Uterus (tissue), 4 donors: ENCODE results near the gene SLC25A39. TPM values are rescaled to one million over a fixed set of nuclear protein-coding genes. Genes with fewer than 3 reads are reported as not detected.

Experiments used
- DNase-seq, 2 donors: peaks; one replicate each; pipeline ENCODE4 v3.0.0-alpha.2; 2019 to 2020
- H3K27ac ChIP-seq, 2 donors: fragments of 200-600 bp; sonication (generic); 1 replicate in 1 of 2; 2 replicates in 1 of 2; pipeline ENCODE4 v1.5.1; 2016 to 2018
- H3K27me3 ChIP-seq, 2 donors: fragments of 200-600 bp; sonication (generic); one replicate each; pipeline ENCODE4 v1.5.1; 2018 to 2019; ENCODE audit warnings: control low read depth in 1 of 2
- H3K36me3 ChIP-seq, 2 donors: fragments of 200-600 bp; sonication (generic); one replicate each; pipeline ENCODE4 v1.5.1; 2019; ENCODE audit warnings: control low read depth in 1 of 2
- H3K4me1 ChIP-seq, 2 donors: fragments of 200-600 bp; sonication (generic); one replicate each; pipeline ENCODE4 v1.5.1; 2018 to 2019; ENCODE audit warnings: control low read depth in 1 of 2
- H3K4me3 ChIP-seq, 2 donors: fragments of 200-600 bp; sonication (generic); 1 replicate in 1 of 2; 2 replicates in 1 of 2; pipeline ENCODE4 v1.5.1; 2018 to 2019; ENCODE audit warnings: mild to moderate bottlenecking in 1 of 2
- H3K9me3 ChIP-seq, 2 donors: fragments of 200-600 bp; sonication (generic); one replicate each; pipeline ENCODE4 v1.5.1; 2019; ENCODE audit warnings: control low read depth in 1 of 2
- CTCF ChIP-seq, 4 experiments: fragments of 200-600 bp in 2 of 4; fragments of 450-650 bp in 2 of 4; sonication (generic) in 2 of 4; IDR thresholded peaks; one replicate each; pipeline ENCODE4 v1.5.1; 2016 to 2019; ENCODE audit warnings: antibody characterized with exemption in 4 of 4, mild to moderate bottlenecking in 2 of 4, moderate library complexity in 1 of 4
- POLR2A ChIP-seq, 2 donors: fragments of 450-650 bp; IDR thresholded peaks; one replicate each; pipeline ENCODE4 v1.6.1; 2016; ENCODE audit warnings: antibody characterized with exemption in 2 of 2, mild to moderate bottlenecking in 1 of 2, moderate library complexity in 1 of 2
- intact Hi-C: fragments of 100-400 bp; cut with DNase I; formaldehyde crosslinking; loops from one replicate; pipeline ENCODE4 v1.15.1; 2023; ENCODE audit warnings: low total_unique reads
- total RNA-seq, 4 donors: library from RNA; depleted of rRNA in 3 of 4; stranded (reverse); fragments of >200 nt in 3 of 4; gene quantifications; one replicate each; pipeline versions ENCODE4 v1.1.0 to v1.2.4, GENCODE V29; 2014 to 2023
- donor health status: DM: yes; HTN: yes; CAD: no.

SLC25A39 gene
- total RNA-seq, 4 donors from 2014 or later = 41.9 to 77.6 (median 50.7) TPM

GRCh38 chr17:44327715-44328449, 3.3 kb upstream of the SLC25A39 start:
- intact Hi-C loops = no loop called here

GRCh38 chr17:44326861-44327444, 2.3 kb upstream of the SLC25A39 start:
- intact Hi-C loops = no loop called here
- Histone ChIP-seq H3K4me1 (peaks cover 0 to 8% of the 10 kb centered on the region in 2 donors), H3K36me3 (no peaks in the 10 kb centered on the region), H3K9me3 (no peaks in the 10 kb centered on the region), H3K4me3 (peak overlapping the region; percentile 85 to 93), H3K27ac (peak overlapping the region; percentile 92 to 95), H3K27me3 (no peaks in the 10 kb centered on the region)
- peak; percentile 96 to 97 for DNase-seq
- TF ChIP-seq CTCF (IDR thresholded peaks at IDR 0.05) = peak in 1 of 4 experiments; percentile 70
- peak in 1 of 2 donors; percentile 8 for TF ChIP-seq POLR2A (IDR thresholded peaks at IDR 0.05)

More at GRCh38 chr17:44327715-44328449, 3.3 kb upstream of the SLC25A39 start:
- Histone ChIP-seq H3K27me3 (no peaks in the 10 kb centered on the region), H3K9me3 (no peaks in the 10 kb centered on the region), H3K36me3 (no peaks in the 10 kb centered on the region), H3K4me1 (peaks cover 0 to 8% of the 10 kb centered on the region in 2 donors), H3K4me3 (no peak overlapping the region), H3K27ac (no peak overlapping the region)
- TF ChIP-seq CTCF (IDR thresholded peaks at IDR 0.05) = no peak
- no peak for TF ChIP-seq POLR2A (IDR thresholded peaks at IDR 0.05)
- no peak for DNase-seq

- TF ChIP-seq POLR2A (IDR thresholded peaks at IDR 0.05) = no peak
- no peak for TF ChIP-seq CTCF (IDR thresholded peaks at IDR 0.05)
- peak overlapping the region; percentile 85 to 93 for H3K4me3 ChIP-seq
- no peaks in the 10 kb centered on the region for H3K9me3 ChIP-seq
- no peak for DNase-seq
- H3K27ac ChIP-seq = peak overlapping the region; percentile 92 to 95
- H3K4me1 ChIP-seq = peaks cover 0 to 8% of the 10 kb centered on the region in 2 donors
- H3K27me3 ChIP-seq = no peaks in the 10 kb centered on the region
- intact Hi-C loops = no loop called here
- no peaks in the 10 kb centered on the region for H3K36me3 ChIP-seq
Measured at GRCh38 chr17:44324092-44324570, 492 bp downstream of the SLC25A39 start.

GRCh38 chr17:44323359-44324091, 1.1 kb downstream of the SLC25A39 start:
- Histone ChIP-seq H3K4me3 (peak overlapping the region; percentile 85 to 93), H3K27ac (peak overlapping the region in 1 of 2 donors; percentile 92), H3K36me3 (no peaks in the 10 kb centered on the region), H3K9me3 (no peaks in the 10 kb centered on the region), H3K4me1 (peaks cover 0 to 8% of the 10 kb centered on the region in 2 donors), H3K27me3 (no peaks in the 10 kb centered on the region)
- intact Hi-C loops = no loop called here
- TF ChIP-seq POLR2A (IDR thresholded peaks at IDR 0.05) (no peak), CTCF (IDR thresholded peaks at IDR 0.05) (no peak)
- DNase-seq = no peak
